NCI-H1694 treated with DMSO at 0.1 percent for 48 hours (cell line): ENCODE measurements around the gene SETSIP.
"Not testable (repeated sequence)": the region's sequence is repeated elsewhere in the genome, so short reads cannot be mapped to it uniquely, and the experiment has no call there.

ENCODE experiments used
- DNase-seq: peaks from one replicate; lab custom pipeline; 2025; lab: John Stamatoyannopoulos, UW

Gene SETSIP, protein sequence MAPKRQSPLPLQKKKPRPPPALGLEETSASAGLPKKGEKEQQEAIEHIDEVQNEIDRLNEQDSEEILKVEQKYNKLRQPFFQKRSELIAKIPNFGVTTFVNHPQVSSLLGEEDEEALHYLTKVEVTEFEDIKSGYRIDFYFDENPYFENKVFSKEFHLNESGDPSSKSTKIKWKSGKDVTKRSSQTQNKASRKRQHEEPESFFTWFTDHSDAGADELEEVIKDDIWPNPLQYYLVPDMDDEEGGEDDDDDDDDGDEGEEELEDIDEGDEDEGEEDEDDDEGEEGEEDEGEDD

DNA sequence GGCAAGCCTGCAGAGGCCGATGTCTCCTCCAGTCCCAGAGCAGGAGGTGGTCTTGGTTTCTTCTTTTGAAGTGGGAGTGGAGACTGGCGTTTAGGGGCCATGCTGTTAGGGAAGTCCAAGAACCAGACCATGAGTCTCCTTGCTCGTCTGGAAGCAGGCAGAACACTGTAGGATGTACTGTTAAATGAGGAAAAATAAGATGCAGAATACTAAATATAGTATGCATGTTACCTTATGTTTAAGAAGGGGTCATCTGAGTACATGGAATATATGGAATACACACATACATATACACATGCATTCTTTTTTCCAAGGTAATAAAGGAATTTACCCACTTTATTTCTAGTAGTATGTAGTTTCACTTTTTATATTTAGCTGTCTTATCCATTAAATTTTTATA, at the start of gene SETSIP:
SETSIP (minus strand) TSS at position 101 of the 400 bp plus-strand sequence; CDS start at position 101, 0 bp downstream.
- DNase-seq = no peak

DNA sequence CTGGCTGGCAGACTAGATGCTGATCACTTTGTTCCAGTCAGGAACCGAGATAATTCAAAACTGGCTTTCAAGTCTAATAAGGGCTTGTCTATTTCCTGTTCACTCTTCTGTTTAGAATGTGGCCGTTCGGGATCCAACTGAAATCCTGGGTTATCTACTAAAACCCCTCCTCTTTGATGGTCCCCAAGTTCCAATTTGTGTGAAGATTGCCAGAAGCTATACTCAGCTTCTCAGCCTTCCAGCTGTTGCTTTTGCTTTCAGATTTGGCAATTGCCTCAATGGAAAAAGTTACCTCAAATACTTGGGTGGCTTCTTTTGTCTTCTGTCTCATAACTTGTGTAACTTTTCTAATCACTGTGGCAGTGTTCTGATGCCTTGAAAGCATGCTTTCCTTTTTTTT, 48.7 kb upstream of the SETSIP start:
- no peak for DNase-seq

DNA sequence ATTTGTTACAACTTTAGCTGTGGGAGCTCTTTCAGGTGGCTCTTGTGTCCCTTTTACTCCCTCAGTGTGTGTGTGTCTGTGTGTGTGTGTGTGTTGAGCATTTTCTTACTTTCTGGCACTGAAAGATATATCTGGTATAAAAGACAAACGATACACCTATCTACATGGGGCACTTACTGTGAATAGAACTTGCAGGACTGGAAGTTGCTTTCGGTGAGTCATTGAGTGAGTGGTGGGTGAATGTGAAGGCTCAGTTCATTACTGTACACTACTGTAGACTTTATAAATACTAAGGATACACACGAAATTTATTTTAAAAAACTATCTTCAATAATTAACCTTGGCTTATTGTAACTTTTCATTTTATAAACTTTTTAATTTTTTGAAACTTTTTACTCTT, 43.6 kb upstream of the SETSIP start:
- no peak for DNase-seq

DNA sequence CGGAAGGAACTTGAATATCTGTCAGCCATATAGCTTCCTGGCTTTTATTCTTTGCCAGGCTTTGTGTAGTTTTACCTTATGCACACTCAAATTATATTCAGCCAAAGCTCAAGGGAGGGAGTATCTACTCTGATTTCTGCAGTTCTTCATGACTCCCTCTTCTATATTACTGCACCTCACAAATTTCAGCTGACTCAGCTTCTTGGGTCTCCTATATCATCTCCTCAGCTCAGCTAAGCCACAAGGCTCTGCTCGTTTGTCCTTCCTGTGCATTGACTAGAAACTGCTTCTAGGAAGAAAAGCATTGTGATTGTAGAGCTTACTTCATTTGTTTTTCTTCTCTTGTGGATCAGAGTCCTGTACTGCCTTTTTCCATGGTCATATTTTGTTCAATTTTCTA, 42.3 kb upstream of the SETSIP start:
- no peak for DNase-seq

DNA sequence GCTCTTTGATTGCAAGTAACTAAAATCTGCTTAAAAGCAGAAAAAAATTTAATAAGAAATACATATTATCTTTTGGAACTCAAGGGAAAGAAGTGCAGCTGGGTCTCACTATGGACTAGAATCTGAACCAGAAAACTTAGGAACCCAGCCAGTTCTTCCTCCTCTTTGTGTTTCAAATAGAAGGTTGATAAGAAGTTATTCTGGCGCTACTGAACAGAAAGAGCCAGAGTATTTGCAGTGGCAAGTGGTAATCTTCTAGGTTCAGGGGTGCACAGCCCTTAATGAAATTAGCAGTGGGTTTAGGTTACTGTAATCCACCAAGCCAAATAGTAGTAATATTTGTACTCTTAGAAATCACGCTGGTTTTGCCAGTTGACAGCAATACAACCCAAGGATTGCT, 33.4 kb upstream of the SETSIP start:
- DNase-seq = no peak

DNA sequence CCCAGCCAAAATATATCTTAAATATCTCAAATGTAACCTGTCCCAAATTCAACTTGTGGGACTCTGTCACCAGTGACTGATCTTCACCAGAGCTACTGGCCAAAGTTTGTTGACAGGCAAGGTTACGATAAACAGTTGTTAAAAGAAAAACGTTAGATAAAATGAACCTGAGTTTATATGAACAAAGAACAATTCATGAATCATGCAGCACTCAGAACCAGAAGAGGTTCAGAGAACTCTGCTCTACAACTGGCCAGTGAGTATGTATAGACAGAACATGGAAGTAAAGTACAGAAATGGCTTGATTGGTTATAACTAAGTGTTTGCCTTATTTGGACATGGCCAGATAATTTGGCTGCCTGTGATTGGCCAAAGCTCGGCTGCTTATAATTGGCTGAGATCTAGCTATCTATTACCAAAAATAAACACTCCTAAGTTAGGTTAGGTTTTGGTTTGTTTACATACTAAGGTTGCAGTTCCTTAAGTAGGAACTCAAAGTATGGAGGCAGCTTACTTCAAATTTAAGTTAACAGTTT, 30.4 kb upstream of the SETSIP start:
- no peak for DNase-seq

DNA sequence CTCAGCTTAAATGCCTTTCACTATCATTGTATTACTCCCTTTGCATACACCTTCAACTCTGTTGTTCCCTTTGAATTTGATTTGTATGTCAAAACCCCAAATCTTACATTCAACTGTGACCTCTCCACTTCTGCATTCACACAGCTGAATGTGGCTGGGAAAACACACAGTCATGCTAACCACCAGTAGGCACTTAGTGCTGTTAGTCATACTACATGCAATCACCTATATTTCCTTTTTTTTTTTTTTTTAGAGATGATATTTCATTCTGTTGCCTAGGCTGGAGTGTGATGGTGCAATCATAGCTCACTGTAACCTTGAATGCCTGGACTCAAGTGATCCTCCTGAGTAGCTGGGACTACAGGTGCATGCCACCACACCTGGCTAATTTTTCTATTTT, 21.1 kb upstream of the SETSIP start:
- DNase-seq = no peak

DNA sequence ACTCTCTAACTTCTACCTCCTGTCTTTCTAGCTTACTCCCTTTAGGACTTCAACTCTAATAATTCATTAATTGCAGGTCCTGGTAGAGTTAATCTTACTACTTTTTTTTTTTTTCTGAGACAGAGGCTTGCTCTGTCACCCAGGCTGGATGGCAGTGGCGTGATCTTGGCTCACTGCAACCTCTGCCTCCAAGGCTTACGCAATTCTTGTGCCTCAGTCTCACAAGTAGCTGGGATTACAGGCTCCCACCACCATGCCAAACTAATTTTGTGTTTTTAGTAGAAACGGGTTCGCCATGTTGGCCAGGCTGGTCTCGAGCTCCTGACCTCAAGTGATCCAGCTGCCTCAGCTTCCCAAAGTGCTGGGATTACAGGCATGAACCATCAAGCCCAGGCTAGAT, 20.7 kb upstream of the SETSIP start:
- DNase-seq = no peak

DNA sequence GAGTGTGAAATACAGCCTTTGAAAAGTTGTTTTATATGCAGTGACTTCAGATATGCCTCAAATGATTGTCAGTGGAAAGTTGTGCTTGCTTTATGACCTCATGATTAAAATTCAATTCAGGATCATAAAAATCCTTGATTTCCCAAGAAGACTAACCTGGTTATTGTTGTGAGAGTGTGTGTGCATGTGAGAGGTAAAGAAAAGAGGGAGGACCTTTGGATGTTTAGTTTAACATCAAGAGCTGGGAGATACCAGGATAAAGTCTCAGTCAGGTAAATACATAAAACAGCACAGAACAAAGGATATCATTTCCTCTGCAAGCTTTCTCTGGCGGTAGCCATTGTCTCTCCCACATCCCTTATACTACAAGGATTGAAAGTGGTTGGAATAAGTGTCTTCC, 19.4 kb upstream of the SETSIP start:
- no peak for DNase-seq

DNA sequence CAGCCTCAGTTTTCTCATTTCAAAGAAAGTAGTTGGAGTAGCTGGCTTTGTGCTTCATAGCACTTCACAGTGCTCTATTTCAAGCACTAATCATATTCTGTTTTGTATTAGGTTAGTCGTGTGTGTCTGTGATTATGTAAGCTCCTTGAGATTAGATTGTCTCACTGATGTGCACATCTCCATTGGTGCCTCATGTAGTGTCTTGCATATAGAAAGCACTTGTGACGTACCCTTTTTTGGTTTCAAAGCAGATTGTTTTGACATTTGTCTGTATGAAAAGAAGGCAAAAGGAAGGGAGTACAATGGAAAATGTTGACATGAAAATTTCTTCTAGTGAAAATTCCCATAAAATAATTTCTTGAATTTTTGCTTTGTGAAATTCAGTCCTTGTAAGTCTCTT, 18.9 kb upstream of the SETSIP start:
- DNase-seq = no peak

DNA sequence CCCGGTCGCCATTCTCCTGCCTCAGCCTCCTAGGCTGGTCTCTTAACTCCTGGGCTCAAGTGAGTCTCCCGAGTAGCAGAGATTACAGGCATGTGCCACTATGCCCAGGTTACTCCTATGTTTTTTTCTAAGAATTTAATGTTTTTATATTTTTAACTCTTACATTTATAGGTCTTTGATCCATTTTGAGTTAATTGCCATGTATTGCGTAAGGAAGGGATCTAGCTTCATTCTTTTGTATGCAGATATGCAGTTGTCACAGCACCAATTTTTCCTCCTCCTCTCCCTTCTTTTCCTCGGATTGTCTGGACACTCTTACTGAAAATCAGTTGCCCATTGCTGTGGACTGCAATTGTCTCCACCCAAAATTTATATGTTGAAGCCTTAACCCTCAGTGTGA, 16.4 kb upstream of the SETSIP start:
- DNase-seq = no peak

DNA sequence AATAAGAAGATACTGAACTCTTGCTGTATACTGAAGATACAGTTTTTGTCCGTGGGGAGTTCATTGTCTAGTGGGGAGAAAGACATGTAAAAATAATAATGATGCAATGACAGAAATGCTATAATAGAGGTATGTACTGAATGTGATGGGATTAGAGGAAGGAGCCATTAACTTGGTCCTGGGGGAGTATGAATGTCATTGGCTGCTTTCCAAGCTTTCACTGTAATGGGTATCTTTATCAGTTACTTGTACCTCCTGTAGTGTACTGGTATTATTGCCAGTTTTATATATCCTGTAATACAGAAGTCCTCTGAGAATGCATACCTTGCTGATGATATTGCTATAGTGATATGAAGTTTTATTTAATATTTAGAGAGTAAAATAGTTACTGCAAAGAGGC, 12.3 kb upstream of the SETSIP start:
- no peak for DNase-seq

DNA sequence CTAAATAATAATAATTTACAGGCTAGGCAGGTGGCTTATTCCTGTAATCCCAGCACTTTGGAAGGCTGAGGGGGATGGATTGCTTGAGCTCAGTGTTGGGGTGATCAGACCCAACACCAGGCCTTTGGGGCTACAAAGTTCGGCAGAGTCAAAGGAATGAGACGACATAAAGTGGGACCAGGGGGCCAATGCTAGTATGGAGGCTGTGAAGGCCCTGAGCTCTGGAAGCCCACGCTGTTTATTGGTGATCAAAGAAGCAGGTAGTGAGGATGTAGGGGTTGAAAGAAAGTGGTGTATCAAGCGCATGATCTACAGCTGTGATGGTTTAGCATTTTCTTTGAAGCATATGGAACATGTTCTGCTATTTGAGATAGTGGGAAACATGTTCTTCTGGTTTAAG, 10.5 kb upstream of the SETSIP start:
- no peak for DNase-seq

DNA sequence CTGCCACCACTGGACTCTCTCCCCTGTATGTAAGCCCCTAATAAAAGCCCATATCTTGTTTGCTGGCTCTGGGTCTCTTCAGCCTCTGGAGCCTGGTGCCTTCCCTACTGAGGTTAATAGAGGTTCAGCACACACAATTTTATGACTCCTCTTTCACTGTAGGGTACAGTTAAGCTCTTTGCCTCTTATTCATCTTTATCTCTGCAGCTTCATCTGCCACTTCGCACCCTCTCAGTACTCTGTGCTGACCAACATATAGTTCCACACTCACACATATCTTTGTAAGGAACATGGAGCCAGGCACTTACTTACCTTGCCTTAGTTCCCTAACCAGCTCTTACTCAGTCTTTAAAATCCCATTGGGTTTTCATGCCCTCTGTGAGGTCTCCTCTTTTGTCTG, 9.4 kb upstream of the SETSIP start:
- no peak for DNase-seq

DNA sequence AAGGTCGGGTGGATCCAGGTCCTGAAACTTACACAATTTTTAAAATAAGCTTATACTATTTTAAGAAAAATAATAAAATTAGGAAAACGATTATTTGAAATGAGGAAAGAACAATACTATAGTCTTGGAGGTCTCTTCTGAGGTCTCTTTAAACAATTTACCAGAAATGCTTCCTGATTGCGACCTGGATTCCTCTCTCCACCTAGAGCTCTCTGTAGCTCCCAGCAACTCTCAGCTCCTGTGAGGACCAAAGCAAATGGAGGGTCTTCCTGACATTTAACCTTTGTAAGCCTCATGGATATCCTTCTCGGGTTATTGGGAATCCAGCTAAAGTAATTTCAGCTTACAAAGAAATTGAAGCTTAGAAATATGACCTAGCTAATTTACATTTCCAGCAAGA, 5.8 kb upstream of the SETSIP start:
- DNase-seq = no peak

DNA sequence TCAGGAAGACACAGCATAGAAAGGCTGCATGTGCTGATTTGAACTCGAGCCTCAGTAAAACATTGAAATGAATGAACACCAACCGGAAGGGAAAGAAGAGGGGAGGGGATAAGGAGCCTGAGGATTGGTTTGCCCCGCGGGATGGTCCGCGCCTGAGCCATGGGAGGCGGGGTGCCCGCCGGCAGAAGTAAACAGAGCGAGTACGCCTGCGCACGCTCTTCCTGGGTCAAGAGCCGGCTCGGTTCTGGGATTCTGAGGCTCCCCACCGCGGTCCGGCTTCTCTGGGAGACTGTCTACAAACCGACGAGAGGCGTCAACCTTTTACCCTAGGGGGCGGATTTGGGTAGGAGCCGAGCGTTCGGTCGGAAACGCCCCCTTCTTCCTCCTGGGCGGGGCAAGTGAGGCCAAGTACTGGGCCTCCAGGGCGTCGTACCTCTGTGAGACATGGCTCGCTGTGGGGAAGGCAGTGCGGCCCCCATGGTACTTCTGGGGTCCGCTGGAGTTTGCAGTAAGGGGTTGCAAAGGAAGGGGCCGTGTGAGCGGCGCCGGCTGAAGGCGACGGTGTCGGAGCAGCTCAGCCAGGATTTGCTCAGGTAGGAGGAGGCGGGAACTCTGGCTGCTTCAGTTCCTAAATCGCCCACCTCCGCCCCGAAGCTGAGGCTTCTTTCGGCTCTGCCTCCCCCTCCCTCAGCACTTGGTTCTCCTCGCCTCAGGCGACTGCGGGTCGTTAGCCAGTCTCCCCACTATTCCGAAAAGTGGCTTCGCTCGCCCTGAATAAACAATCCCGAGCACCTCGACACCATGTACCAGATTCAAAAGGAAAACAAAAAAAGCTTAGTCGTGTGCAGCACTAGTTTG, 5.1 kb upstream of the SETSIP start, which contains the start of gene BTBD8:
BTBD8 (plus strand) TSS at position 218 of the 858 bp plus-strand sequence; CDS start at position 445, 227 bp downstream.
- peak; percentile 10 for DNase-seq

DNA sequence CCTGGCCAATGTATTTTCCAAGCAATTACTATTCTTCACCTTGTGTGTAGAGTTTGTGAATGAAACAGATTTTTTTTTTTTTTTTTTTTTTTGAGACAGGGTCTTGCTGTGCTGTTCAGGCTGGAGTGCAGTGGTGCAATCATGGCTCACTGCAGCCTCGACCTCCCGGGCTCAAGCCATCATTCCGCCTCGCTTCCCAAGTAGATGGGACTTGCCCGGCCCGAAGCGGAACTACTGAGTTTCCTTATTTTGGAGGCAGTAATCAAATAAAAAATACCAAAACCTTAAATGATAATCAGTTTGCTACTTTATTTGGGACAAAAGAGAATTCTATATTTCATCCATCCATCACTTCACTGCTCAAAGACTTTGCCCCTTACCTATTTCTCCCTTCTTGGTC, 4.2 kb upstream of the SETSIP start:
- no peak for DNase-seq

DNA sequence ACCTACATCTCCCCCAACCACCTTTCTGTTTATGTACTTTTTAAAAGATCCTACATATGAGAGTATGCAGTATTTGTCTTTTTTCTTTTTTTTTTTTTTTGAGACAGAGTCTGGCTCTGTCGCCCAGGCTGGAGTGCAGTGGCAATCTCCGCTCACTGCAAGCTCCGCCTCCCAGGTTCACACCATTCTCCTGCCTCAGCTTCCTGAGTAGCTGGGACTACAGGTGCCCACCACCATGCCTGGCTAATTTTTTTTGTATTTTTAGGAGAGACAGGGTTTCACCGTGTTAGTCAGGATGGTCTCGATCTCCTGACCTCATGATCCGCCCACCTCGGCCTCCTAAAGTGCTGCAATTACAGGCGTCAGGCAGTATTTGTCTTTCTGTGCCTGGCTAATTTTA, 2.9 kb upstream of the SETSIP start:
- not testable (repeated sequence) for DNase-seq

DNA sequence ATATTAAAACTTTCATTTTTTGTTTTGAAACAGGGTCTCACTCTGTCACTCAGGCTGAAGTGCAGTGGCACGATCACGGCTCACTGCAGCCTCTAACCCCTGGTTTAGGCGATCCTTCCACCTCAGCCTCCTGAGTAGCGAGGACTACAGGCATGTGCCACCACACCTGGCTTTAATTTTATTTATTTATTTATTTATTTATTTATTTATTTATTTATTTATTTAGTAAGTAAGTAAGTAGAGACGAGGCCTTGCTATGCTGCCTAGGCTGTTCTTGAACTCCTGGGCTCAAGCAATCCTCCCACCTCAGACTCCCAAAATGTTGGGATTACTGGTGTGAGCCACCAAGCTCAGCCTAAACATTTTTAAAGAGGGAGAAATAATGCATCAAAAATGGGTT, 1.2 kb upstream of the SETSIP start:
- no peak for DNase-seq

DNA sequence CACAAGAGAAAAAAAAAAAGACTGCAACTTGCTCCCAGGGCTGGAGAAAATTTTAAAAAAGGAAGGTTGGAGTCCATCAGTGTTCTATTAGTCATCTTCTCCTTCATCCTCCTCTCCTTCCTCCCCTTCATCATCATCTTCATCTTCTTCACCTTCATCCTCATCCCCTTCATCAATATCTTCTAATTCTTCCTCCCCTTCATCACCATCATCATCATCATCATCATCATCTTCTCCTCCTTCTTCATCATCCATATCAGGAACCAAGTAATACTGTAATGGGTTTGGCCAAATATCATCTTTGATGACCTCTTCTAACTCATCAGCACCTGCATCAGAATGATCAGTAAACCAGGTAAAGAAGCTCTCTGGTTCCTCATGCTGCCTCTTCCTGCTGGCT, 765 bp downstream of the SETSIP start:
- DNase-seq = not testable (repeated sequence)

DNA sequence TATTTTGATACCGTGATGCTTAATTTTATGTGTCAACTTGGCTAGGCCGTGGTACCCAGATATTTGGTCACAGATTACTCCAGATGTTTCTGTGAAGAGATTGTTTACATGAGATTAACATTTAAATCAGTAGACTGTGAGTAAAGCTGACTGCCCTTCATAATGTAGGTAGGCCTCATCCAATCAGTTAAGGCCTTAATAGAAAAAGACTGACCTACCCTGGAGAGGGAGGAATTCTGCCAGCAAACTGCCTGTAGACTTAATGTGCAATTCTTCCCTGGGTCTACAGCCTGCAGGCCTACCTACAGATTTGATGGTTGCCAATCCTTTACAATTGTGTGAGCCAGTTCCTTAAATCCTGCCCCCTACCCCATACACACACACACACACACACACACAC, 4.3 kb downstream of the SETSIP start:
- no peak for DNase-seq

DNA sequence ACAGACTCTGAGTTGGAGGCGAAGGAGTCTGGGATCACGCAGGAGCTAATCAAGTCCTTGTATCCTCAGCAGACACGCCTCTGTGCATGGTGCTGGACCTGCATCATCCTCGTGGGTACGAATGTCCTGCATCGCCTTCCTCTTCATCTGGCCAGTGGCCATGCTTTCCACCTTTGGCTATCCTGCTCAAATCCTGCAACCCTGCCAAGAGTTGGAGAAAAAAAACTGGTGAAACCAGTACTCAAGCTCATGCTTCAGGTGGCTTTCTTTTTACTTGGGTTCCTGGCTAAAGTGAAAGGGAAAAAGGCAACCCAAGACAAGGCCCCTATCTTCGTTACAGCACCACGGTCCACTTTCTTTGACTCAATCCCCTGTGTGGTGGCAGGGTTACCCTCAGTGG, 8.9 kb downstream of the SETSIP start:
- no peak for DNase-seq

DNA sequence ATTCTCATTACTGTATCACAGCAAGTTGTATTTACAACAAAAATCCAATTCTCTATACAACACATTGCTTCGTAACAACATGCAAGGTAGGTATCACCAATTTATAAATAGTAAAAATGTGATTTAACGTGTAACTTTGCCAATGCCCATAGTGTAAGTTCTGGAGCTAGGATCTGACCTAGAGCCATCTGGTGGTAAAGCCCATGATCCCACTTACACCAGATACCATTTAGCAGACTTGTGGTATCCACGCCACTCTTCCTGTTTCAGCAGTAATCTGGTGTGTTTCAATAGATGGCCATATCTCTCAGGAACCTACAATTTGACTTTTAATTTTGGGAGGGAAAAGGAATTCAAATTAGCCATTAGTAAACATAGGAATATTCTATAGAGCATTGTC, 10.2 kb downstream of the SETSIP start:
- DNase-seq = no peak
